ENCODE results near the gene ELN.

The ELN gene

GRCh38 chr7:74064696-74065095 lies 36.7 kb downstream of the ELN start:
- no peak for DNase-seq

GRCh38 chr7:74066626-74067025 lies 38.7 kb downstream of the ELN start:
- DNase-seq, result no peak

GRCh38 chr7:74068378-74069085 lies 40.6 kb downstream of the ELN start:
- no peak for DNase-seq

- no peak for DNase-seq
Measured at GRCh38 chr7:74069086-74069541, 41.1 kb downstream of the ELN start.

- no peak for DNase-seq
Measured at GRCh38 chr7:74069790-74070618, 42.0 kb downstream of the ELN start.

GRCh38 chr7:74070619-74070921 lies 42.6 kb downstream of the ELN start:
- DNase-seq, result no peak

- DNase-seq, result no peak
Measured at GRCh38 chr7:74071121-74071520, 43.1 kb downstream of the ELN start.

- DNase-seq, result no peak
Measured at GRCh38 chr7:74074770-74075169, 46.8 kb downstream of the ELN start.

GRCh38 chr7:74078461-74078860 lies 50.5 kb downstream of the ELN start:
- DNase-seq, result no peak

GRCh38 chr7:74082770-74083116 lies 54.8 kb downstream of the ELN start:
- DNase-seq, result no peak

- DNase-seq, result peak; percentile 79
Measured at GRCh38 chr7:74083117-74083876, 55.3 kb downstream of the ELN start, which contains the start of gene LIMK1. Gene LIMK1, plus strand, starts transcription at chr7:74083804. Its CDS starts 187 bp downstream, at chr7:74083991.

GRCh38 chr7:74083928-74084721 lies 56.2 kb downstream of the ELN start:
- no peak for DNase-seq

GRCh38 chr7:74084722-74085578 lies 57.0 kb downstream of the ELN start:
- DNase-seq, result no peak

- DNase-seq, result no peak
Measured at GRCh38 chr7:74087791-74088453, 59.9 kb downstream of the ELN start.

GRCh38 chr7:74092321-74092963 lies 64.5 kb downstream of the ELN start:
- DNase-seq, result no peak

GRCh38 chr7:74092964-74093471 lies 65.0 kb downstream of the ELN start:
- no peak for DNase-seq

GRCh38 chr7:74093671-74094223 lies 65.8 kb downstream of the ELN start:
- DNase-seq, result no peak

- DNase-seq, result peak; percentile 45
Measured at GRCh38 chr7:74094224-74095101, 66.5 kb downstream of the ELN start.

GRCh38 chr7:74095135-74095534 lies 67.2 kb downstream of the ELN start:
- no peak for DNase-seq
